DOHH2 (cell line): ENCODE results near the gene KLK15.
A peak's percentile ranks its signal among the peaks of the same experiment; 100 is the strongest.

Experiments
- H3F3A ChIP-seq: fragments of 200-600 bp; sonication (generic), shearing (Covaris generic); 2 replicates; pipeline ENCODE4 v1.6.0; 2016; ENCODE audit warnings: antibody characterized with exemption, mild to moderate bottlenecking; ENCODE audit not compliant: control insufficient read depth, insufficient read depth
- H3K27ac ChIP-seq: fragments of 200-600 bp; sonication (generic); 2 replicates; pipeline ENCODE4 v1.5.1; 2014; ENCODE audit warnings: low read depth, mild to moderate bottlenecking, low read length, moderate library complexity
- H3K27me3 ChIP-seq: fragments of 200-600 bp; sonication (generic); 2 replicates; pipeline ENCODE4 v1.6.1; 2014; ENCODE audit warnings: mild to moderate bottlenecking, low read length, mixed read lengths; ENCODE audit not compliant: control insufficient read depth
- H3K36me3 ChIP-seq: fragments of 200-600 bp; sonication (generic); 2 replicates; pipeline ENCODE4 v1.6.1; 2014; ENCODE audit warnings: mild to moderate bottlenecking, low read length, moderate library complexity, mixed read lengths; ENCODE audit not compliant: control insufficient read depth
- H3K4me1 ChIP-seq: fragments of 200-600 bp; sonication (generic); 2 replicates; pipeline ENCODE4 v1.6.1; 2014; ENCODE audit warnings: mild to moderate bottlenecking, low read length, mixed read lengths; ENCODE audit not compliant: control insufficient read depth
- H3K4me2 ChIP-seq: fragments of 200-600 bp; sonication (generic); 2 replicates; pipeline ENCODE4 v1.6.0; 2014; ENCODE audit warnings: mild to moderate bottlenecking, low read length, moderate library complexity
- H3K4me3 ChIP-seq: fragments of 200-600 bp; sonication (generic); 2 replicates; pipeline ENCODE4 v1.5.1; 2014; ENCODE audit warnings: mild to moderate bottlenecking, low read length, mixed read lengths
- H3K79me2 ChIP-seq: fragments of 200-600 bp; sonication (generic); 2 replicates; pipeline ENCODE4 v1.6.1; 2014; ENCODE audit warnings: mild to moderate bottlenecking, low read length, mixed read lengths; ENCODE audit not compliant: control insufficient read depth
- H3K9me2 ChIP-seq: fragments of 200-600 bp; sonication (generic); replicated peaks from 2 replicates; pipeline ENCODE4 v1.6.1; 2014; ENCODE audit warnings: mild to moderate bottlenecking, low read length, mixed read lengths; ENCODE audit not compliant: control insufficient read depth
- H3K9me3 ChIP-seq: fragments of 200-600 bp; sonication (generic); 2 replicates; pipeline ENCODE4 v1.6.1; 2014; ENCODE audit warnings: antibody characterized with exemption, low read length, mixed read lengths; ENCODE audit not compliant: control insufficient read depth, insufficient read depth
- H4K20me1 ChIP-seq: fragments of 200-600 bp; sonication (generic); 2 replicates; pipeline ENCODE4 v1.6.0; 2014; ENCODE audit warnings: low read depth, mild to moderate bottlenecking, antibody characterized with exemption, low read length, moderate library complexity; ENCODE audit not compliant: control insufficient read depth, insufficient read depth
- CTCF ChIP-seq: fragments of 200-600 bp; sonication (generic); IDR thresholded peaks from one replicate; pipeline ENCODE4 v1.5.1; 2014; ENCODE audit warnings: antibody characterized with exemption, mild to moderate bottlenecking, low read depth, low read length; ENCODE audit not compliant: poor library complexity, severe bottlenecking
- EZH2phosphoT487 ChIP-seq: fragments of 200-600 bp; sonication (generic); IDR thresholded peaks from 2 replicates; pipeline ENCODE4 v1.6.1; 2017; ENCODE audit warnings: borderline replicate concordance, mild to moderate bottlenecking, antibody characterized with exemption, low read length, moderate library complexity, mixed read lengths

KLK15 gene

DNA sequence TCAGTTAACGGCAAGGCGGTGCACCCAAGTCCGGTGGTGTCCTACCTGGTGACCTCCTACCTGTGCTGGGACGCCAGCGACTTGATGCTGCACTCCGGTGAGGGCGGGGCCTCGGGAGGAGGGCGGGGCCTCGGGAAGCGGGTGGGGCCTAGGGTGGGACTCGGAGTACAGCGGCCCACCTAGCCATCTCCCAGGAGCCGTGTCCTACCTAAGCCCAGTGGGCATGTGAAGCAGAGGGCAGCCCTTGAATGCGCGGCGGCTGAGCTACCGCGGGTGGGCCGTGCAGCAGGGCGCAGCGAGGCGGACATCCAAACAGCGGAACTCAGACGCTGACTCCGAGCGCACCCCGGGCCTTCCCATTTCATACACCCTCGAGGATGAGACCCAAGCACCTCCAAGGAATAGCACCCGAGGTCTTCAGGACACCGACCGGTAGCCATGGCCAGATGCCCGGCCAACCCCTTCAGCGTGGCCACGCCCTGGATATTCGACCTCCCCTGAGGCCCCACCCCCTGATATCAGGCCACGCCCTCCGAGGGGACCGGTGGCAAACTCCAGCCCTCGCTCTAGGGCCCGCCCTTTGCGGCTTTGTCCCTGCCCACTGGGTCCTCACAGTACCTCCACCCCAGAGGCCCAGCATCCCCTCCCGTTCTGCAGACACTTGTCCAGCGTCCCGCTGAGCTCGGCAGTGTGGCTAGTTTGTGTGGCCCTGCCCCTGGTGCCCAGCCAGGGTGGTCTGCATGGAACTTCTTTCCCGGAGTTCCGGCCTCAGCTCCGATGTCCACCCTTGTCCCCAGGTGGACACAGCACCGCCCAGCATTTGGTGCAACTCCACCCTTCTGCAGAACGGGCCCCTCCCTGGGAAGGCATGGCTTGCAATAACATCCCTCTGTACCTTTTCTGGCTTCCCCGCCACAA, 15.2 kb downstream of the KLK15 start:
- peaks cover 4% of the 10 kb centered on the region; the same call in 1 of the 2 replicates for H3F3A ChIP-seq
- H3K4me2 ChIP-seq, result peak overlapping the region; percentile 93
- H3K9me2 ChIP-seq, result no peaks in the 10 kb centered on the region
- peaks cover 49% of the 10 kb centered on the region for H3K4me1 ChIP-seq
- peaks cover 17% of the 10 kb centered on the region for H3K27me3 ChIP-seq
- TF ChIP-seq CTCF (no peak), EZH2phosphoT487 (no peak)
- H3K36me3 ChIP-seq, result no peaks in the 10 kb centered on the region
- H3K79me2 ChIP-seq, result no peaks in the 10 kb centered on the region
- no peaks in the 10 kb centered on the region for H4K20me1 ChIP-seq
- no peaks in the 10 kb centered on the region for H3K9me3 ChIP-seq
- H3K4me3 ChIP-seq, result peak overlapping the region; percentile 85
- peak overlapping the region; percentile 64 for H3K27ac ChIP-seq

DNA sequence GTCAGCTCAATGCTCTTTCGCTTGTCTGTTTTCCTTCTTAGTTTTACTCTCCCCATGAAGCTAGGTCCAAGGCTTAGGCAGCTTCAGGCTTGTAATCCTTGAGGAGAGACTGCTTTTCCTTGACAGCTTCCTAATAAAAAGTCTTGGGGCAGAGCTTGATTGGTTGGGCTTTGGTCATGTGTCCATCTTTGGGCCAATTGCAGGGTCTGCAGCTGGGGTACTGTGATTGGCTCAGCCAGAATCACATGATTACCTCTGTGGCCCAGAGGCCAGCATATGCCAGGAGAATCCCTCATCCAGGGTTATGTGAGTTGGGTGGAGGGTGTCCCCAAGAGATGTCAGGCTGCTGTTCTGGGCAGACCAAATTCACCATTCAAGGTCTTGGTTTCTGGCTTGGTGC, 17.9 kb downstream of the KLK15 start:
- Histone ChIP-seq H3K9me3 (no peaks in the 10 kb centered on the region), H3K9me2 (no peaks in the 10 kb centered on the region)

DNA sequence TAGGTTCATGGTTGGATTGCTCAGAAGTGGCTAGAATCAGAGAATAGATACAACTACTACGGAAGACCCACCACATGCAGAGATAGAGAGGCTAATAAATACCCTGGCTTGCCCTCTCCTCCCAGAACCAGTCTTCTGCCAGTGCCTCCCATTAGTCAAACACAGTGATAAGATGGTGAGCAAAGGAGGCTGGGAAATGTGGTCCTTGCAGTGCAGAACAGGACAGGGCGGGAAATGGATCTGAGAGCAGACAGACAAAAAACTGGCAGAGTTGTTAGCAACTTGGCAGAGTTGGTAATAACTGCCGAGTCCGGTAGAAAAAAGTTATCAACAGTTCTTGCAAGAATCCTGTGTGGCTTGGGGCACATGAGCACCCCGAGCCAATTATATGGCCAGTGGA, 18.5 kb downstream of the KLK15 start:
- Histone ChIP-seq H3F3A (no peaks in the 10 kb centered on the region; the same call in 1 of the 2 replicates), H3K4me1 (peaks cover 31% of the 10 kb centered on the region), H3K4me3 (no peak overlapping the region), H3K27me3 (0 out of 2 replicates have a peak, but pooled peaks cover 3% of the 10 kb centered on the region), H4K20me1 (no peaks in the 10 kb centered on the region), H3K9me2 (no peaks in the 10 kb centered on the region), H3K27ac (no peak overlapping the region), H3K4me2 (no peak overlapping the region), H3K79me2 (no peaks in the 10 kb centered on the region), H3K9me3 (no peaks in the 10 kb centered on the region), H3K36me3 (no peaks in the 10 kb centered on the region)
- TF ChIP-seq EZH2phosphoT487 (no peak), CTCF (no peak)

More for the DNA sequence above, 17.9 kb downstream of the KLK15 start:
- Histone ChIP-seq H3F3A (peaks cover 2% of the 10 kb centered on the region; the same call in 1 of the 2 replicates), H3K79me2 (no peaks in the 10 kb centered on the region), H3K27ac (no peak overlapping the region), H3K4me1 (peaks cover 37% of the 10 kb centered on the region), H3K4me3 (no peak overlapping the region), H4K20me1 (no peaks in the 10 kb centered on the region), H3K36me3 (no peaks in the 10 kb centered on the region), H3K4me2 (no peak overlapping the region), H3K27me3 (0 out of 2 replicates have a peak, but pooled peaks cover 3% of the 10 kb centered on the region)
- no peak for TF ChIP-seq CTCF
- no peak for TF ChIP-seq EZH2phosphoT487
